ENCODE measurements around the gene FCRL6.

The FCRL6 gene, protein sequence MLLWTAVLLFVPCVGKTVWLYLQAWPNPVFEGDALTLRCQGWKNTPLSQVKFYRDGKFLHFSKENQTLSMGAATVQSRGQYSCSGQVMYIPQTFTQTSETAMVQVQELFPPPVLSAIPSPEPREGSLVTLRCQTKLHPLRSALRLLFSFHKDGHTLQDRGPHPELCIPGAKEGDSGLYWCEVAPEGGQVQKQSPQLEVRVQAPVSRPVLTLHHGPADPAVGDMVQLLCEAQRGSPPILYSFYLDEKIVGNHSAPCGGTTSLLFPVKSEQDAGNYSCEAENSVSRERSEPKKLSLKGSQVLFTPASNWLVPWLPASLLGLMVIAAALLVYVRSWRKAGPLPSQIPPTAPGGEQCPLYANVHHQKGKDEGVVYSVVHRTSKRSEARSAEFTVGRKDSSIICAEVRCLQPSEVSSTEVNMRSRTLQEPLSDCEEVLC

DNA sequence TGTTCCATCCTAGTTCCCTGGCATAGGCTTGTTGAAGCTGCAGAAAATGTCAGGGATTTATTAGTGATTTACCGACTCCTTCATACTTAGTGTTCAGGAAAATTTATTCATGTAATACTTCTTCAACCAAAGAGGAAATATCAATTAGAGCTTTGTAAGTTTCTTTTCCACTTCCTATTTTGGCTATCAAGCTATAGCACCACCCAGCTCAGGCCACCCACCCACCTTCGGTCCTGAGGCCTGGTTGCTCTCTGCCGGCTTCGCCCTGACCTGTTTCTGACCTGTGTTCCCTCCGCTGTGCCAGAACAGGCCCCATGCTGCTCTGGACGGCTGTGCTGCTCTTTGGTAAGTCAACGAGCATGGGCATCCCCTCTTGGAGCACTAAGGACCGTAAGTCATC, at the start of gene FCRL6:
TSS of gene FCRL6 (plus strand) at position 250 of the 400 bp plus-strand sequence. CDS start at position 315, 65 bp downstream.
- DNase-seq: no peak

DNA sequence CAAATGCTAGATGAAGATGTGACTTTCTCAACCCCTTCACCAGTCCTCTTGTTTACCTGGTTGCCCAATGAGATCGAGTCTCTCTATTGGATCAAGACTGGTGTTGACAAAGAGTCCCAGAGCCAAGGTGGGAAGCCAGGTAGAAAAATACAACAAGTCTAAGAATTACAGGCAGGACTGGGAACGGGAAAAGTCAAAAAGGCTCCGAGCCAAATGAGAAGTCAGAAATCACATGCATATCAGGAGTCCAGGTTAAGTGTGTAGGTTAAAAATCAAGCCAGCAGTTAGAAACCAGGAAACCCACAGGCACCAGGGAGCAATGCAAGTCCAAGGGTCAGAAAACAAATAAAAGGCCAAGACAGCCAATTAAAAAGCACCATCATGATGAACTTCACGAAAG, 48.8 kb upstream of the FCRL6 start:
- DNase-seq: no peak

DNA sequence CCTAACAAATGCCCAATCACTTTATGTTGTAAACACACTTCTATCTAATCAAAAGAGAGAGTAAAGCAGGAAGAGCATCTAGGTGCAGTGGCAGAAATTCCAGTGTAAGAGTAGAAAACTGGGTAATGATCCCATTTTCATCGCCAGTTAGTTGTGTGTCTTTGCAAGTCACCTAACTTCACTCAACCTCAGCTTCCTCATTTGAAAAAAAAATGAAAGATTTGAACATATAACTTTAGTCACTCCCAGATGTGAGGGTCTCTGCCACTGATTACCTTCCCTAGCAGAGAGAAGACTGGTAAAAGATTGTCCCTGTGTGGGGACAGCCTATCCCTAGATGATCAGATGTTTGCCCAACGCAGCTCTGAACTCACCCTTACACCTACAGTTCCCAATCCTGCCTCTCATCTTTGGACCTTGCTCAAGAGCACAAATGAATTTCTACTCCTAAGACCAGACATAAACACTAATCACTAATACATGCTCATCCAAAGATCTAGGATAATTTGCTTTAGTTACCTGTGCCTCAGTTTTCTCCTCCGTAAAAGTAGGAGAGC, 46.6 kb upstream of the FCRL6 start:
- no peak for DNase-seq

GRCh38 chr1:159756397-159756796, 45.8 kb upstream of the FCRL6 start:
- DNase-seq: no peak

DNA sequence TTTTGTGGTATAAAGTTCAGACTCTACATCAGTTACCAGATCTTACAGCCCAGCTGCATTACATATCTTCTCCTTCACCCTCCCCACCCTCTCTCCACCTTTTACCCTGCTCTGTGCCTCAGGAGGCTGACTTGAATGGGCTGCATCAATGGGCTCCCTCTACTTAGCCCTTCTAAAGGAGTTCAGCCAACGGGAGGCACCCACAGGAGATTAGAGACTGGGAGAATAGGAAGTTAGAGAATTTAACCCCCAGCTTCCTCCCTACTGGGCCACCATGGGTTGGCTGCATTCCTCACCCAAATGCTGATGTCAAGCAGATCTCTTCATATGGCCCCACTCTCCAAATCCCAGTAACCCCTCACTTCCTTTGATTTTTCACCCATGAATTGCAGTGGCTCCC, 38.5 kb upstream of the FCRL6 start:
- no peak for DNase-seq

- DNase-seq: no peak
Measured at GRCh38 chr1:159765806-159766205, 36.4 kb upstream of the FCRL6 start.

DNA sequence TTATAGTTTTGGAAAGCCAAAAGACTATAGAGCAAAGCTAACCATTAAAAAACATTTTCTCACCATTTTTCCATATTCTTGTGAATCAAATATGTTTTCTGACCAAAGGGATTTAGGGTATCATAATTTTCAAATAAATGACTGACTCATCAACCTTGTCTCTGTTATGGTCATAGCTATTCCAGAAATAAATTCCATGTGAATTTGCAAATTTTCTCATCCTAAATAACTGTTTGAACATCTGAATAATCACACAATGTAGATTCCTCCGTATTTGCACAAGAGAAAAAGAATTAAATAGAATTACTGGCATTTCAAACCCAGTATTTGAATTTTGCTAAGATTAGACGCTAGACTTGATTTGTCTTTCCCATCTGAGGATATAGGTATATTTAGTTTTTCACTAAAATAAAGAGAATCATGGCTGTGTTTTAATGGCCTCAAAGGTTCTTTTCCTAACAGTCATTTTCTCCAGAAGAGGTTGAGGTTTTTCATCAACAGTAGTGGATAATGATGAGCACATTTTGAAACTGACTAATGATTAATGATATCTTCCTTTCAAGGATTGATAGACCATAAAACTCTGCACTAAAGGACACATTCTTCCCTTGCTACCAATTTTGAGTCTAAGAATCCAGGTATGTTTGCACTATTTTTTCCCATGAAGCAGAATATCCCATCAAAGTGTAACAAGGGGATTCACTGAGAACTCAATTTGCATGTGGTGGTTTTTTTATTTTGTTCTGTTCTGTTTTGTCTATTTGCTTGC, 30.8 kb upstream of the FCRL6 start:
- peak; percentile 50 for DNase-seq

GRCh38 chr1:159774465-159774864, 27.7 kb upstream of the FCRL6 start:
- DNase-seq: no peak

DNA sequence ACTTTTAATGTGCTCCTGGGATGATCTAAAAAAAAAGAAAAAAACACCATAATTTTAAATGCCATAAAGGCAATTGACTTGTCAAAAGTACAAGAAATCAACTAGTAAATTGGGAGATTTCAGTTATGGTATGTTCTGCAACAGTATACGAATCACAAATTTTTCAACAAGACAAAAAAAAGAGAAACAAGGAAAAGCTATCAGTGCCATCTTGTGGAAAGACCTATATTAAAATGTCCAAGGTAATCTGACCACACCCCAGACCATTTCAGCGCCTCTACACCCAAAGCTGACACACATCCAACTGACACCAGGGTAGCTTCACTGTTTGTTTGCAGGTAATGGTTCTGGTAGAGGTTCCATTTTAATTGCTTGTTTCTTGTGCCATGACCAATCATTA, 26.4 kb upstream of the FCRL6 start:
- peak; percentile 51 for DNase-seq

- no peak for DNase-seq
Measured at GRCh38 chr1:159778266-159778665, 23.9 kb upstream of the FCRL6 start.

- no peak for DNase-seq
Measured at GRCh38 chr1:159779403-159779851, 22.7 kb upstream of the FCRL6 start.

DNA sequence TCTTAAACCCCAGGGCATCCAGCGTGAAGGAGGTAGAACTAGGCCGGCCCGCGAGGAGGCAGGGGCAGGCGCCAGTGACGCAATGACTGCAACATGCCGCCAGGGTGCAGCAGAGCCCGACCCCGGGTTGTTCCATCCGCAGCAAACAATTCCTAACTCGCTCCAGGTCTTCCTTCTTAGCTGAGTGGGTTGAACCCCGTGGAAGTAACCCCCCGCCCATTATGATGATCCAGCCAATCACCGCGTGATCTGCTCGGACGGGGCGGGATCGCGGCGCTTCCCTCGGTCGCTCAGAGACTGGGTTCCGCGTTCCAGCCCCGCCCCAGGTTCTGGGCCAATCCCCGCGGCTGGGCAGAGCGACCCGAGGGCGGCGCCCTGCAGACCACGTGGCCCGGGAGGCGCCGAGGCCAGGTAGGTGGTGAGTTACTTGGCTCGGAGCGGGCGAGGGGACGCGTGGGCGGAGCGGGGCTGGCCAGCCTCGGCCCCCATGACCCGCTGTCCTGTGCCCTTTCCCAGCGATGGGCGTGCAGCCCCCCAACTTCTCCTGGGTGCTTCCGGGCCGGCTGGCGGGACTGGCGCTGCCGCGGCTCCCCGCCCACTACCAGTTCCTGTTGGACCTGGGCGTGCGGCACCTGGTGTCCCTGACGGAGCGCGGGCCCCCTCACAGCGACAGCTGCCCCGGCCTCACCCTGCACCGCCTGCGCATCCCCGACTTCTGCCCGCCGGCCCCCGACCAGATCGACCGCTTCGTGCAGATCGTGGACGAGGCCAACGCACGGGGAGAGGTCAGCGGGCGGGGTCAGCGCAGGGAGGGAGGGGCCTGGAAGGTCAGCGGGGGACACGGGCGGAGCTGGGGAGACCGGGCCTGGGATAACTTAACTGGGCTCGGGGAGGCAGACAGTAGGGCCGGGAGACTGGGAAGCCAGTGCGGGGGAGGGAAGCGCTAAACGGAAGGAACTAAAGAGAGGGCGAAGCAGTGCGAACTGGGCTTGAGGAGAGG, 21.3 kb upstream of the FCRL6 start, which contains the start of gene DUSP23:
TSS of gene DUSP23 (plus strand) at position 380 of the 1,000 bp plus-strand sequence. CDS start at position 519, 139 bp downstream.
- peak; percentile 100 for DNase-seq

GRCh38 chr1:159781992-159782391, 20.2 kb upstream of the FCRL6 start:
- DNase-seq: no peak

GRCh38 chr1:159783724-159784123, 18.4 kb upstream of the FCRL6 start:
- DNase-seq: no peak

- DNase-seq: no peak
Measured at GRCh38 chr1:159786465-159786864, 15.7 kb upstream of the FCRL6 start.

GRCh38 chr1:159786966-159787365, 15.2 kb upstream of the FCRL6 start:
- DNase-seq: no peak

DNA sequence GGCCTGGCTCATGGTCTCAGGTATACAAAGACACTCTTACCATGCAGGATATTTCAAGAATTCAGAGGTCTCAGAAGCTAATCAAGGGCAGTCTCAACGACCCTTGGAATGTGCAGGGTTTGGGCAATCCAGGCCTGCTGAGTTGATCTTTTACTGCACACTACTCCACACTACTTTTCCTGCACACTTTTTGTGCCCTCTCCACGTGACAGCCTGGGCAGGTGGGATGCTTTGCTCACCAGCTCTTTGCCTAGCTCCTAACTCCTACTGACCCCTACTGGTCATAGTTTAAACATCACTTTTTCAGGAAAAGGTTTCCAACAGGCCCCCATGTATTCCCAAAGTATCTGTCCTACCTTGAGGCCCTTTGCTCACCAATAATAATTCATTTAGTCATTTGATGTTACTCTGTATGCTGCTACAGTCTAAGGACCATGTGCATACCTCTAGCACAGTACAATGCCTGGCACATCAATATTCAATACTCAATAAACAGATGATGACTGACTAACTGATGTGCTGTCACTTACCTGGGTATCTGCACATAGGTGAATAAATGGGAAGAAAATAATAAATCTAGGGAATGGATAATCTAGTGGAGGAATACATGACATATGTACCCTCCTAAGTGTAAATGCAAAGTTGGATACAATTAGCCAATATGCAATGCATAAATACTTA, 11.8 kb upstream of the FCRL6 start:
- peak; percentile 75 for DNase-seq

DNA sequence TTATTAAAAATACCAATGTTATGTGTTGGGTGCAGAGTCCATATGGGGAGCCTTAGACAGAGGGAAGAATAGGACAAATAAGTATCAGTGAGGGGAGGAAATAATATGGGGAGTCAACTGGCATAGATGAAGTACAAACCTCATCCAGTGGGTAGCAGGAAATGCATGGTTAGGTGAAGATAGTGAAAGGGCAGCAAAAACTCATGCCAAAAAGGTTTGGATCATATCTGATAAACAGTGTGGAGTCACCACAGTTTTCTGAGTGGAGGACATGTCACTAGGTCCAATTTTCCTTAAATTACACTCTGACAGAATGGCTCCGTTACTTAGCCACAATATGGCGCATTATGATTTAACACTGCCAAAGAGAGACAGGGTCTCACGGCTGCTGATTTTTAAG, 11.1 kb upstream of the FCRL6 start:
- no peak for DNase-seq

DNA sequence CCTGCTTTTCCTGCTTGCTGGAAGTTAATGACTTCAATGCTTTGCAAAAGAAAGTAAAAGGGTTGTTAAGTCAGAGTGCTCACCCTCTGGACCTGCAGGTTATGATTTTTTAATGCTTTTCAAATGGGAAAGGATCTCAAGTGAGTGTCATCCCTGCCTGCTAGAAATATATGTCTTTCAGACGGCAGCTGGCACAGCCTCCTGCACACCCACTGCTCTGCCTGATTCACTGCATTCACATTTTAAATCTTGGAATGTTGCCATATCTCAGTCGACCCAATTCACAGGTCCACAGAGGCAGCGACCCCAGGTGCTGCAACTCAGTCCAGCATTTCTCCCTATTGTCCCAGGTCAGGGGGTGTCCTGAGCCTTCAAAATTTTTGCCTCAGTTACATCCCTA, 10.7 kb upstream of the FCRL6 start:
- no peak for DNase-seq

DNA sequence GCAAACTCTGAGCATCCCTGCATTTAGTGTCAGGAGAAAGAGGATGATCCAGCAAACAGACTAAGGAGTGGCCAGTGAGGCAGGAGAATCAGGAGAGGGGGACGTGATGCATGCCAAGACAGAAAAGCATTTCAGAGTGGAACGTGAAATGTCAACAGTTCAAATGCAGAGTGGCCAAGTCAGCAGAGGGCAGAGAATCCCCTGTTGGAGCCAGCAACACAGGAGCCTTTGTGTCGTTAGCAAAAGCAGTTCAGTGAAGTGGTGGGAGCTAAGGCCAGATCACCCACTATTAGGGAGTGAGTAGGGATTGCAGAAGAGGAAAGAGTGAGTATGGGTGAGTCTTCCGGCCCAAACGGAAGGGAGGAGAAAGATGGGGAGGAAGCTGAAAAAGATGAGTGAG, 6.6 kb upstream of the FCRL6 start:
- DNase-seq: no peak

GRCh38 chr1:159798893-159799292, 3.3 kb upstream of the FCRL6 start:
- peak; percentile 96 for DNase-seq
